H1 (cell line): ENCODE results near the gene SMCHD1. TPM values are rescaled to one million over a fixed set of nuclear protein-coding genes. Genes with fewer than 3 reads are reported as not detected.

Experiments
- CTCF ChIA-PET: fragments of 300-600 bp; sonication (Branson Sonifier 250); formaldehyde crosslinking; loops from one replicate; lab custom pipeline; 2021; ENCODE audit not compliant: partially characterized antibody; lab: Charles Lee
- POLR2A ChIA-PET: fragments of 300-600 bp; sonication (Branson Sonifier 250); formaldehyde crosslinking; loops from one replicate; lab custom pipeline; 2021; ENCODE audit warnings: inconsistent platforms; ENCODE audit not compliant: partially characterized antibody; lab: Charles Lee
- DNase-seq, 2 experiments: peaks; one replicate each; pipeline versions ENCODE4 v3.0.0 to v3.0.0-alpha.2; 2010 to 2022; ENCODE audit warnings: low spot score in 2 of 2, low read depth in 1 of 2, mixed read lengths in 1 of 2
- FAIRE-seq: peaks from 2 replicates; lab custom pipeline; 2011; peaks lifted over from hg19 to GRCh38; lab: Jason Lieb, UNC
- H2AFZ ChIP-seq: 2 replicates; pipeline ENCODE4 v1.8.1; 2012; ENCODE audit warnings: low read length, inconsistent platforms
- H2AK5ac ChIP-seq: 2 replicates; pipeline ENCODE4 v1.6.1; 2013; ENCODE audit warnings: low read depth, low read length
- H2BK120ac ChIP-seq: replicated peaks from 2 replicates; pipeline ENCODE3; 2013; ENCODE audit warnings: low read depth, low read length, inconsistent platforms
- H2BK12ac ChIP-seq: 2 replicates; pipeline ENCODE4 v1.6.1; 2013; ENCODE audit warnings: low read depth, low read length
- H2BK15ac ChIP-seq: 2 replicates; pipeline ENCODE4 v1.6.1; 2013; ENCODE audit warnings: low read length
- H2BK20ac ChIP-seq: 2 replicates; pipeline ENCODE4 v1.6.1; 2013; ENCODE audit warnings: low read length
- H2BK5ac ChIP-seq: 2 replicates; pipeline ENCODE4 v1.6.1; 2013; ENCODE audit warnings: low read depth, low read length
- H3K14ac ChIP-seq: 2 replicates; pipeline ENCODE4 v1.6.1; 2013; ENCODE audit warnings: inconsistent platforms; ENCODE audit not compliant: insufficient read length
- H3K18ac ChIP-seq: 2 replicates; pipeline ENCODE4 v1.6.1; 2013; ENCODE audit warnings: low read length; ENCODE audit errors: extremely low read depth
- H3K23ac ChIP-seq: 2 replicates; pipeline ENCODE4 v1.6.1; 2013; ENCODE audit warnings: inconsistent platforms; ENCODE audit not compliant: insufficient read length
- H3K23me2 ChIP-seq: 2 replicates; pipeline ENCODE4 v1.6.1; 2013; ENCODE audit warnings: low read depth, low read length
- H3K27ac ChIP-seq: 2 replicates; pipeline ENCODE4 v1.6.1; 2011; ENCODE audit warnings: low read depth, low read length, inconsistent platforms
- H3K27me3 ChIP-seq, 4 experiments: replicated peaks in 1 of 4; 1 replicate in 1 of 4; 2 replicates in 3 of 4; pipeline versions ENCODE4 v1.6.1 to v1.8.1; 2011 to 2013; ENCODE audit warnings: low read length in 3 of 4, mild to moderate bottlenecking in 3 of 4, inconsistent platforms in 2 of 4, mixed read lengths in 2 of 4, moderate library complexity in 1 of 4; ENCODE audit not compliant: control insufficient read depth in 3 of 4, insufficient read depth in 3 of 4; ENCODE audit errors: extremely low read depth in 1 of 4
- H3K36me3 ChIP-seq, 4 experiments: 2 replicates each; pipeline versions ENCODE4 v1.6.1 to v1.8.1; 2011 to 2013; ENCODE audit warnings: mild to moderate bottlenecking in 4 of 4, low read length in 3 of 4, moderate library complexity in 2 of 4, control low read depth in 1 of 4, inconsistent platforms in 1 of 4; ENCODE audit not compliant: insufficient read depth in 4 of 4, control insufficient read depth in 2 of 4
- H3K4ac ChIP-seq: replicated peaks from 2 replicates; pipeline ENCODE3; 2013; ENCODE audit warnings: low read length, low read depth, mixed read lengths, inconsistent platforms; ENCODE audit not compliant: insufficient read length
- H3K4me1 ChIP-seq, 4 experiments: replicated peaks in 1 of 4; 1 replicate in 1 of 4; 2 replicates in 3 of 4; pipeline versions ENCODE4 v1.6.1 to v1.8.1; 2011 to 2013; ENCODE audit warnings: low read length in 3 of 4, inconsistent platforms in 2 of 4, mixed read lengths in 1 of 4; ENCODE audit not compliant: insufficient read depth in 4 of 4, control insufficient read depth in 3 of 4
- H3K4me2 ChIP-seq, 2 experiments: 2 replicates each; pipeline versions ENCODE4 v1.6.1 to v1.8.1; 2011 to 2013; ENCODE audit warnings: low read depth in 2 of 2, low read length in 2 of 2, control low read depth in 1 of 2, inconsistent platforms in 1 of 2, mild to moderate bottlenecking in 1 of 2; ENCODE audit not compliant: insufficient read depth in 1 of 2
- H3K4me3 ChIP-seq, 4 experiments: fragments of 200-600, 300-600 bp in 1 of 4; sonication (generic), shearing (Covaris generic), sonication (Bioruptor Twin) in 1 of 4; 2 replicates each; pipeline versions ENCODE4 v1.5.1 to v1.8.1; 2011 to 2016; ENCODE audit warnings: low read length in 4 of 4, low read depth in 3 of 4, control low read depth in 2 of 4, inconsistent platforms in 2 of 4, mild to moderate bottlenecking in 2 of 4, mixed read lengths in 1 of 4, moderate library complexity in 1 of 4; ENCODE audit not compliant: insufficient read depth in 2 of 4; ENCODE audit errors: extremely low read depth in 1 of 4
- H3K56ac ChIP-seq: replicated peaks from 2 replicates; pipeline ENCODE3; 2013; ENCODE audit warnings: low read depth, mild to moderate bottlenecking, mixed read lengths, low read length, inconsistent platforms; ENCODE audit not compliant: insufficient read length
- H3K79me1 ChIP-seq: 2 replicates; pipeline ENCODE4 v1.6.1; 2013; ENCODE audit warnings: low read depth, low read length, control low read depth
- H3K79me2 ChIP-seq, 2 experiments: 2 replicates each; pipeline versions ENCODE4 v1.6.1 to v1.8.1; 2012 to 2013; ENCODE audit warnings: low read length in 2 of 2, mild to moderate bottlenecking in 2 of 2, inconsistent platforms in 1 of 2; ENCODE audit not compliant: insufficient read depth in 2 of 2, control insufficient read depth in 1 of 2
- H3K9ac ChIP-seq, 4 experiments: replicated peaks in 1 of 4; 1 replicate in 1 of 4; 2 replicates in 3 of 4; pipeline versions ENCODE4 v1.6.1 to v1.8.1; 2011 to 2013; ENCODE audit warnings: low read depth in 3 of 4, low read length in 3 of 4, control low read depth in 2 of 4, mild to moderate bottlenecking in 2 of 4, moderate library complexity in 2 of 4, inconsistent platforms in 1 of 4; ENCODE audit errors: extremely low read depth in 1 of 4
- H3K9me3 ChIP-seq, 2 experiments: 2 replicates each; pipeline versions ENCODE4 v1.6.1 to v1.8.1; 2012 to 2013; ENCODE audit warnings: mild to moderate bottlenecking in 2 of 2, moderate library complexity in 2 of 2, control low read depth in 1 of 2, inconsistent platforms in 1 of 2, low read depth in 1 of 2, low read length in 1 of 2, mixed read lengths in 1 of 2; ENCODE audit not compliant: insufficient read depth in 2 of 2
- H4K20me1 ChIP-seq, 2 experiments: replicated peaks in 1 of 2; 2 replicates each; pipeline versions ENCODE3 to v1.8.1; 2011 to 2013; ENCODE audit warnings: inconsistent platforms in 2 of 2, low read length in 2 of 2, mild to moderate bottlenecking in 1 of 2; ENCODE audit not compliant: insufficient read depth in 2 of 2, control insufficient read depth in 1 of 2
- H4K5ac ChIP-seq: 2 replicates; pipeline ENCODE4 v1.6.1; 2013; ENCODE audit warnings: low read length, low read depth, mixed read lengths, inconsistent platforms; ENCODE audit not compliant: insufficient read length
- H4K8ac ChIP-seq: 2 replicates; pipeline ENCODE4 v1.8.0; 2013; ENCODE audit warnings: mild to moderate bottlenecking, moderate library complexity, low read length, inconsistent platforms; ENCODE audit not compliant: insufficient read depth; ENCODE audit errors: extremely low read depth
- H4K91ac ChIP-seq: replicated peaks from 2 replicates; pipeline ENCODE3; 2013; ENCODE audit warnings: low read length, mixed read lengths, inconsistent platforms; ENCODE audit not compliant: insufficient read length
- BACH1 ChIP-seq: IDR thresholded peaks from 2 replicates; pipeline ENCODE4 v1.6.1; 2012; ENCODE audit warnings: low read length, improper control_type of control experiment
- CHD2 ChIP-seq: IDR thresholded peaks from 2 replicates; pipeline ENCODE4 v1.6.1; 2012; ENCODE audit warnings: low read length, improper control_type of control experiment
- CREB1 ChIP-seq: IDR thresholded peaks from 2 replicates; pipeline ENCODE4 v1.6.1; 2012; ENCODE audit warnings: inconsistent platforms
- EZH2 ChIP-seq: fragments of 200-600 bp; sonication (generic); IDR thresholded peaks from 2 replicates; pipeline ENCODE4 v1.7.1; 2012; ENCODE audit warnings: low read depth, mild to moderate bottlenecking, moderate library complexity, low read length, inconsistent platforms; ENCODE audit not compliant: severe bottlenecking
- GTF2F1 ChIP-seq: IDR thresholded peaks from 2 replicates; pipeline ENCODE4 v1.6.1; 2012; ENCODE audit warnings: low read depth, low read length, improper control_type of control experiment, borderline replicate concordance
- KDM4A ChIP-seq: IDR thresholded peaks from one replicate; pipeline ENCODE4 v1.7.1; 2012; ENCODE audit warnings: low read depth, mild to moderate bottlenecking, moderate library complexity, low read length, inconsistent platforms; ENCODE audit not compliant: severe bottlenecking
- NANOG ChIP-seq: IDR thresholded peaks from 2 replicates; pipeline ENCODE4 v1.6.1; 2011; ENCODE audit warnings: low read length, low read depth, mild to moderate bottlenecking, inconsistent platforms; ENCODE audit not compliant: insufficient read depth, poor library complexity, severe bottlenecking
- POLR2AphosphoS5 ChIP-seq: IDR thresholded peaks from 2 replicates; pipeline ENCODE4 v1.6.1; 2011; ENCODE audit warnings: low read depth, low read length
- SIRT6 ChIP-seq: IDR thresholded peaks from one replicate; pipeline ENCODE4 v1.7.1; 2012; ENCODE audit warnings: low read length, inconsistent platforms
- SIX5 ChIP-seq: IDR thresholded peaks from 2 replicates; pipeline ENCODE4 v1.6.1; 2011; ENCODE audit warnings: mild to moderate bottlenecking, low read depth, low read length
- SP4 ChIP-seq: IDR thresholded peaks from 2 replicates; pipeline ENCODE4 v1.6.1; 2012; ENCODE audit warnings: low read length, inconsistent platforms
- WGBS, 2 experiments: shearing (Covaris generic) in 1 of 2; methylation state at CpG; one replicate each; pipeline versions ENCODE4 v1.1.6 to v1.1.7; 2013 to 2015; ENCODE audit warnings: low lambda C conversion rate in 2 of 2, mixed read lengths in 2 of 2, inconsistent platforms in 1 of 2, low coverage in 1 of 2, missing lambda C conversion rate in 1 of 2; ENCODE audit not compliant: insufficient replicate concordance in 2 of 2, insufficient coverage in 1 of 2, insufficient read length in 1 of 2; ENCODE audit errors: extremely low coverage in 1 of 2, missing lambda C conversion rate in 1 of 2; 5-methylcytosine and 5-hydroxymethylcytosine counted together
- polyA plus RNA-seq, 7 experiments: library from polyadenylated mRNA; depleted of rRNA in 3 of 7; stranded (reverse) in 5 of 7; unstranded in 2 of 7; fragments of >200 nt in 5 of 7; fragments of 200-250 nt in 2 of 7; gene quantifications; 1 replicate in 5 of 7; 2 replicates in 1 of 7; 4 replicates in 1 of 7; pipeline versions ENCODE4 v1.2.1 to v1.2.3, GENCODE V29; 2011 to 2013; ENCODE audit warnings: missing spikeins in 2 of 7, mixed read lengths in 2 of 7
- total RNA-seq: library from RNA; stranded (reverse); fragmentation: NEBNext Ultra II Directional; extraction: Animal tissue kit (Norgen Biotek cat#: 25700); gene quantifications from 2 replicates; pipeline ENCODE4 v1.2.1, GENCODE V29; 2021

SMCHD1 gene
- total and polyA plus RNA-seq, 2 of the 8 experiments (the other 6 are each of a cell fraction or from before 2014, with no cell fraction given): 9.3 to 32.0 TPM

- no peak overlapping the region for H4K5ac ChIP-seq
- ChIA-PET POLR2A (no interaction called here), CTCF (no interaction called here)
- no peak overlapping the region for H3K23ac ChIP-seq
- H3K4ac ChIP-seq: no peak overlapping the region
- WGBS, 2 experiments: 91% methylated on average over 2 of the region's 2 CpGs; no CpG with 5 or more reads in 1 of the 2 experiments
- H3K14ac ChIP-seq: no peak overlapping the region
- no peak overlapping the region for H2BK120ac ChIP-seq
- no peak for FAIRE-seq
- H4K20me1 ChIP-seq: peaks cover 0 to 2% of the 10 kb centered on the region in 2 experiments
- no peak overlapping the region for H3K56ac ChIP-seq
- no peak overlapping the region for H3K4me3 ChIP-seq
- H3K4me2 ChIP-seq: no peak overlapping the region
- no peak overlapping the region for H3K27ac ChIP-seq
- H2BK20ac ChIP-seq: no peak overlapping the region
- no peak overlapping the region for H4K91ac ChIP-seq
- H3K27me3 ChIP-seq: no peaks in the 10 kb centered on the region
- TF ChIP-seq SIRT6: no peak
- TF ChIP-seq EZH2: no peak
- no peak for TF ChIP-seq CHD2
- no peak for TF ChIP-seq SP4
- TF ChIP-seq GTF2F1: no peak
- no peak for TF ChIP-seq POLR2AphosphoS5
- TF ChIP-seq NANOG: no peak
- TF ChIP-seq SIX5: no peak
- TF ChIP-seq KDM4A: no peak
- no peak for TF ChIP-seq BACH1
- no peak for TF ChIP-seq CREB1
- TF ChIP-seq, all 59 proteins: peak for 0
- no peak for DNase-seq
- Histone ChIP-seq H3K9ac (no peak overlapping the region), H2AFZ (no peak overlapping the region), H3K36me3 (peaks cover 0 to 26% (median 5%) of the 10 kb centered on the region in 4 experiments; a peak in 6 of 8 replicates), H3K4me1 (no peaks in the 10 kb centered on the region), H4K8ac (no peak overlapping the region), H2AK5ac (no peak overlapping the region), H3K79me2 (no peaks in the 10 kb centered on the region), H2BK15ac (no peak overlapping the region), H3K18ac (no peak overlapping the region), H3K23me2 (no peaks in the 10 kb centered on the region), H3K9me3 (no peaks in the 10 kb centered on the region), H2BK12ac (no peak overlapping the region), H3K79me1 (no peaks in the 10 kb centered on the region), H2BK5ac (no peak overlapping the region)
Observed at GRCh38 chr18:2792395-2792794, 136.9 kb downstream of the SMCHD1 start.
